Osteoblast (primary cell): Measurements from ENCODE around the gene MAML1. TPM values are rescaled to one million over a fixed set of nuclear protein-coding genes. Genes with fewer than 3 reads are reported as not detected.

Experiments used
- DNase-seq: peaks from one replicate; pipeline ENCODE4 v3.0.0; 2011; ENCODE audit warnings: low spot score, mixed read lengths; ENCODE audit not compliant: insufficient read length; ENCODE audit errors: missing footprints
- H2AFZ ChIP-seq: 2 replicates; pipeline ENCODE4 v1.6.0; 2011; ENCODE audit warnings: mild to moderate bottlenecking, low read length
- H3K27ac ChIP-seq: 2 replicates; pipeline ENCODE4 v1.5.1; 2011; ENCODE audit warnings: mild to moderate bottlenecking, low read depth, low read length, moderate library complexity
- H3K27me3 ChIP-seq: 2 replicates; pipeline ENCODE4 v1.6.0; 2012; ENCODE audit warnings: mild to moderate bottlenecking, control low read depth, inconsistent platforms, low read length, moderate library complexity; ENCODE audit not compliant: insufficient read depth
- H3K36me3 ChIP-seq: 2 replicates; pipeline ENCODE4 v1.5.1; 2011; ENCODE audit warnings: mild to moderate bottlenecking, low read length, control low read depth, moderate library complexity; ENCODE audit not compliant: insufficient read depth
- H3K4me1 ChIP-seq: 2 replicates; pipeline ENCODE4 v1.5.1; 2011; ENCODE audit warnings: mild to moderate bottlenecking, low read length, control low read depth, moderate library complexity; ENCODE audit not compliant: insufficient read depth
- H3K4me2 ChIP-seq: 2 replicates; pipeline ENCODE4 v1.6.0; 2011; ENCODE audit warnings: mild to moderate bottlenecking, low read length; ENCODE audit not compliant: insufficient read depth
- H3K4me3 ChIP-seq: fragments of 200-600 bp; sonication (generic); 3 replicates; pipeline ENCODE4 v1.5.1; 2012; ENCODE audit warnings: mild to moderate bottlenecking, low read length, inconsistent platforms; ENCODE audit not compliant: insufficient read depth
- H3K79me2 ChIP-seq: 2 replicates; pipeline ENCODE4 v1.6.0; 2012; ENCODE audit warnings: mild to moderate bottlenecking, low read length, control low read depth, inconsistent platforms; ENCODE audit not compliant: insufficient read depth
- H3K9me3 ChIP-seq: 2 replicates; pipeline ENCODE4 v1.5.1; 2011; ENCODE audit warnings: low read depth, low read length, control low read depth
- H4K20me1 ChIP-seq: 2 replicates; pipeline ENCODE4 v1.6.0; 2012; ENCODE audit warnings: mild to moderate bottlenecking, low read length, control low read depth; ENCODE audit not compliant: insufficient read depth
- total RNA-seq: library from RNA; depleted of rRNA; stranded (reverse); fragments of >200 nt; gene quantifications from 2 replicates; pipeline ENCODE4 v1.2.3, GENCODE V29; 2012
- TF ChIP-seq, protein P1 (sequence below): IDR thresholded peaks from 2 replicates; pipeline ENCODE4 v1.5.1; 2011; ENCODE audit warnings: mild to moderate bottlenecking, low read depth, low read length, moderate library complexity; ENCODE audit errors: extremely low read depth

The MAML1 gene
- total RNA-seq, 1 donor, result 14.1 TPM

DNA sequence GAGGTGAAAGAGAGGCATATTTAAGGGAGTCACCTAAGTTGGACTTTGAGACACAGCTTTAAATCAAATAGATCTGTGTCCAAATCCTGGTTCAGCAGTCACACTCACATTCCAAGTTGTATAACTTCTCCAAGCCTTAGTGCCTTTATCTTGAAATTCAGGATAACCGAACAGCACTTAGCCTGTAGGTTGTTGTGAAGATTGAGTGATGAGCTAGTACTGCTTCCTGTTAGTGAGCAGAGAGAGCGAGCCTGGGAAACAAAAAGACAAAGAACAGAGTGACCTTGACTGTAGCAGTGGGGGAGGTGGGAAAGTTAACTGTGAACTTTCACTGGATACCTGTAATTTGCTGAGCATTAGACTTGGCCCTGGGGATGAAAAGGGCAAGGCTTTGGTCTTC is 22.4 kb downstream of the MAML1 start:
- H3K27me3 ChIP-seq, result no peaks in the 10 kb centered on the region
- H3K36me3 ChIP-seq, result peaks cover 10% of the 10 kb centered on the region
- no peak overlapping the region for H3K4me2 ChIP-seq
- H3K4me1 ChIP-seq, result no peaks in the 10 kb centered on the region
- TF ChIP-seq, protein P1, sequence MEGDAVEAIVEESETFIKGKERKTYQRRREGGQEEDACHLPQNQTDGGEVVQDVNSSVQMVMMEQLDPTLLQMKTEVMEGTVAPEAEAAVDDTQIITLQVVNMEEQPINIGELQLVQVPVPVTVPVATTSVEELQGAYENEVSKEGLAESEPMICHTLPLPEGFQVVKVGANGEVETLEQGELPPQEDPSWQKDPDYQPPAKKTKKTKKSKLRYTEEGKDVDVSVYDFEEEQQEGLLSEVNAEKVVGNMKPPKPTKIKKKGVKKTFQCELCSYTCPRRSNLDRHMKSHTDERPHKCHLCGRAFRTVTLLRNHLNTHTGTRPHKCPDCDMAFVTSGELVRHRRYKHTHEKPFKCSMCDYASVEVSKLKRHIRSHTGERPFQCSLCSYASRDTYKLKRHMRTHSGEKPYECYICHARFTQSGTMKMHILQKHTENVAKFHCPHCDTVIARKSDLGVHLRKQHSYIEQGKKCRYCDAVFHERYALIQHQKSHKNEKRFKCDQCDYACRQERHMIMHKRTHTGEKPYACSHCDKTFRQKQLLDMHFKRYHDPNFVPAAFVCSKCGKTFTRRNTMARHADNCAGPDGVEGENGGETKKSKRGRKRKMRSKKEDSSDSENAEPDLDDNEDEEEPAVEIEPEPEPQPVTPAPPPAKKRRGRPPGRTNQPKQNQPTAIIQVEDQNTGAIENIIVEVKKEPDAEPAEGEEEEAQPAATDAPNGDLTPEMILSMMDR, result no peak
- no peak overlapping the region for H3K27ac ChIP-seq
- H3K79me2 ChIP-seq, result peaks cover 88% of the 10 kb centered on the region
- H3K9me3 ChIP-seq, result no peaks in the 10 kb centered on the region
- no peak overlapping the region for H3K4me3 ChIP-seq
- peaks cover 51% of the 10 kb centered on the region for H4K20me1 ChIP-seq
- peak; percentile 45 for DNase-seq
- no peak overlapping the region for H2AFZ ChIP-seq

DNA sequence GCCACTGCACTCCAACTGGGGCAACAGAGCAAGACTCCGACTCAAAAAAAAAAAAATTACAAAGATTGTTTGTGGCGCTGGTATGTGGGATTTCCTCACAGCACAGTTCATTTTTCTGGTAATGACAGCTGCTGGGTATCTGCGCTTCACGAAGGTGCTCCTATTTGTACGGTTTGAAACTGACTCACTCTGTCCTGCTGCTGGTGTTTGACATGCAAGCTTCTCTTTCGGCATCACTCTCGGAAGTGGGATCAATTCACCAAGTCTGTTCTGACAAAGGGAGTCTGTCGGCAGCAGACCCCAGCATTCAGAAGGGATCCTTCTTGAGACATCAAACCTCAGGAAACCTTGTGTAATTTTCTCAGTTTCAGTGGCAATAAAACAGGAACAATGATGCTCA is 26.3 kb downstream of the MAML1 start:
- no peak overlapping the region for H3K27ac ChIP-seq
- H3K4me2 ChIP-seq, result no peak overlapping the region
- H4K20me1 ChIP-seq, result peaks cover 66% of the 10 kb centered on the region
- no peak for DNase-seq
- H3K36me3 ChIP-seq, result peaks cover 8% of the 10 kb centered on the region
- H3K4me1 ChIP-seq, result peaks cover 25% of the 10 kb centered on the region
- TF ChIP-seq, protein P1, result no peak
- no peak overlapping the region for H2AFZ ChIP-seq
- H3K9me3 ChIP-seq, result no peaks in the 10 kb centered on the region
- no peaks in the 10 kb centered on the region for H3K27me3 ChIP-seq
- H3K79me2 ChIP-seq, result peaks cover 82% of the 10 kb centered on the region
- no peak overlapping the region for H3K4me3 ChIP-seq

DNA sequence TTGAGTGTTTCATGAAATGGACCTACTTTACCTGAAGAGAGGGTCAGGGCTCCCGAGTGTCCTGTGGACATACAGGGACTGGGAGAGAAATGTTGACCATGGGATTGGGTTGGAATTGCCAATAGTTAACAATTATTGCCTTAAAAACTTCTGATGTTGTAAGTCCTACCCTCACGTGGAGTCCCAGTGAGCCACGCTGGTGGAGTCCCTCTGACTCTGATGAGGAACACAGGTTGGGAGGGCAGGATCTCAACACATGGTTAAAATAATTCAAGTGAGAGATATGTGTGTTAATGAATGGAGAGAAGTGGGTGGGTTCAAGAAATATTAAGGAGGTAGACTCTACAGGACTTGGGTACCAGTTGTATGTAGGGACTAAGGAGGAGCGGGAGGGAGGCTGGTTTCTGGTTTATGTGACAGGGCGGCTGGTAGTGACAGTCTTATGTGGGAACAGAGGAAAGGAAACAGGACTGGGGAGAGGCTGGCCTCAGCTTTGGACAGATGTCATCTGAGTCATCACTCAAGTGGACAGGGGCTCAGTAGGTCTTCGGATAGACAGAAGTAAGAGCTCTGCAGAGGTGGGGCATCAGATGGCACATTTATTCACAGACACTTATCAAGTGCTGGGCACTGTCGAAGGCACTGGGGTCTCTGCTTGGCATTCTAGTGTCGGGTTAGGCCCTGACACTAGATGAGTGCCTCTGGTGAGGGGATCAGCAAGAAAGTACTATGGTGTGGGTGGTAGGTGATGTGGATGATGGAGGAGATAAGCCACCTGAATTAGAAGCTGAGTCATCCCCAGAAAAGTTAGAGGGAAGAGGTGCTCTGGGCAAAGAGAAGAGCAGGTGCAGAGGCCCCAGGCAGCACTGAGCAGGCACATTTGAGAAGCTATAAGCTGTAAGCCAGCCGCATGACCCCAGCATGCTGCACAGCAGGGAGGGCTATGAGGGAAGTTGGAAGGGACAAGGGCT is 27.2 kb downstream of the MAML1 start:
- Histone ChIP-seq H3K4me2 (no peak overlapping the region), H3K36me3 (peaks cover 8% of the 10 kb centered on the region), H3K4me3 (no peak overlapping the region), H3K27ac (no peak overlapping the region), H3K9me3 (no peaks in the 10 kb centered on the region), H3K79me2 (peaks cover 76% of the 10 kb centered on the region), H4K20me1 (peaks cover 62% of the 10 kb centered on the region), H3K27me3 (no peaks in the 10 kb centered on the region), H3K4me1 (peaks cover 31% of the 10 kb centered on the region), H2AFZ (no peak overlapping the region)
- DNase-seq, result no peak
- TF ChIP-seq, protein P1, result no peak

DNA sequence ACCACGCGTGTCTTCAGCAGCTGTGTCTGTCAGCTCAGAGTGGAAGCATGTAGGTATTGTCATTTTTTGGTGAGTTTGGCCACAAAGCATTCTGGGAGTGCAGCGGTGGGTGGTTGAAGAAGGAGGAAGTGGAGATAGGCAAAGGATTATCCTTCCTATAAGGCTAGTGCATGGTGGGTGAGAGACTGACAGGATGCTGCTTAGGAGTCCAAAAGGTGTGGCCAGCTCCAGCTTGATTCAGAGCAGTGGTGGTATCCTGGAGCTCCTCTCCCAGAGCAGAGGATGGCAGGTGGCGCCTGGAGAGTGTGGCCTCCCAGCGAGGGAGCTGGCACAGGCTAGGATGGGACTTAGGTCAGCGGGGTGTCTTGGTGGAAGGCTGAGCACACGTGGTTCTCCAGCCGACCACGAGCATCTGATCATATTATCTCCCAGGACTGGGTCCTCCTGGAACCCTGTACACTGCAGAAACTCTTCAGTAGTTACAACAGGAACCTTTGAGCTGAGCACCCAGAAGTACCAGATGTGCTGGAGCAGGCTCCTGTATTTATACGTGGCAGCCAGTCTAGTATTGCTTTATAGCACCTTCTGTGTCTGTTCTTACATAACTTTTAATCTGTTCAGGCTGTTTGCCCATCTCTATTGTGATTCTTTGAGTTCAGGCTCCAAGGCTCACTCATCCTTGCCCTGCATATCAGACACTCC is 29.6 kb downstream of the MAML1 start:
- Histone ChIP-seq H3K79me2 (peaks cover 64% of the 10 kb centered on the region), H3K27ac (peak overlapping the region; percentile 45), H3K27me3 (no peaks in the 10 kb centered on the region), H4K20me1 (peaks cover 57% of the 10 kb centered on the region), H2AFZ (no peak overlapping the region), H3K4me1 (peaks cover 52% of the 10 kb centered on the region), H3K36me3 (peaks cover 22% of the 10 kb centered on the region), H3K9me3 (no peaks in the 10 kb centered on the region), H3K4me3 (no peak overlapping the region), H3K4me2 (peak overlapping the region; percentile 27)
- peak; percentile 57 for DNase-seq
- TF ChIP-seq, protein P1, result no peak
